TTC549 (cell line): ENCODE results near the gene SPATA17.

ENCODE experiments used
- FAIRE-seq: peaks from 2 replicates; lab custom pipeline; 2012; peaks lifted over from hg19 to GRCh38; lab: Jason Lieb, UNC

The SPATA17 gene, protein sequence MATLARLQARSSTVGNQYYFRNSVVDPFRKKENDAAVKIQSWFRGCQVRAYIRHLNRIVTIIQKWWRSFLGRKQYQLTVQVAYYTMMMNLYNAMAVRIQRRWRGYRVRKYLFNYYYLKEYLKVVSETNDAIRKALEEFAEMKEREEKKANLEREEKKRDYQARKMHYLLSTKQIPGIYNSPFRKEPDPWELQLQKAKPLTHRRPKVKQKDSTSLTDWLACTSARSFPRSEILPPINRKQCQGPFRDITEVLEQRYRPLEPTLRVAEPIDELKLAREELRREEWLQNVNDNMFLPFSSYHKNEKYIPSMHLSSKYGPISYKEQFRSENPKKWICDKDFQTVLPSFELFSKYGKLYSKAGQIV

DNA sequence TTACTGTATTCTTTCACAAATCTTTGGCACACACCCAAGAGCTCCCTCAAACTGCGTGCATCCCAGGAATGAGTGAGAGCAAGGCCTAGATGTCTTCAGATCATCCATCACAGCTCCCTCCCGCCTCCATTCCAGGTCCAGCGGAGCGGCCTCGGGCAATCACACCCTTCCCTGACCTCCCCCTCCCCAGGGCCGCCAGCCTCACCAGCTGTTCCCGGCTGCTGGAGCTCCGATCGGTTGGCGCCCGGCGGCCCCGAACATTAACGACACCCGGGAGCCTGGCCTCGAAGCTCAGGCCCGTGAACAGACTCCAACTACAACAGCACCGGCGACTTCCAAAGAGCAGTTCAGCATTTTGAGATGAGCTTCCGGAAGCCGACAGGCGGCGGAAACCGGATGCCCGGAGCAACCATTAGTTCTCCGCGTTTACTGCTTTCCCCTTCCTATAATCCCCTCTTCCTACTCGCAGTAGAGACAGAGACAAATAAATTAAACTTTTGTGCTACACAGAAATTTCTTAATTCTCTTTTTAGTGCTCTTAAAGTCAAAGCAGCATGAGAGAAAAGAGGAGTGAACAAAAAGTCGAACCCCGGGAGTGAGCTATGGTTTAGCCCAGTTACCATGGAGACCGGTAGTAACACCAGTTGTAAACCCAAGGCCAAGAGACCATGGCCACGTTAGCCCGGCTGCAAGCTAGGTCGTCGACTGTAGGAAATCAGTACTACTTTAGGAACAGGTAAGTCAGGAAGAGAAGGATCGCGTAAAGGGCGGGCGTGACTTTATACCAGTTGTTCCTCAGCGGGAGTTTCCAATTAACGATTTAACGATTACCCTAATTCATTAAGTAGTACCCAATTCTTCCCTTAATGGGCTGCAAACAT lies at the start of gene SPATA17, which contains the start of gene GPATCH2:
Gene SPATA17, plus strand, starts transcription at position 634 of the 881 bp plus-strand sequence. Its CDS starts 35 bp downstream, at position 669.
Gene GPATCH2, minus strand, starts transcription at position 380 of the 881 bp plus-strand sequence. Its CDS starts 119 bp downstream, at position 261.
- FAIRE-seq: peak; percentile 85

DNA sequence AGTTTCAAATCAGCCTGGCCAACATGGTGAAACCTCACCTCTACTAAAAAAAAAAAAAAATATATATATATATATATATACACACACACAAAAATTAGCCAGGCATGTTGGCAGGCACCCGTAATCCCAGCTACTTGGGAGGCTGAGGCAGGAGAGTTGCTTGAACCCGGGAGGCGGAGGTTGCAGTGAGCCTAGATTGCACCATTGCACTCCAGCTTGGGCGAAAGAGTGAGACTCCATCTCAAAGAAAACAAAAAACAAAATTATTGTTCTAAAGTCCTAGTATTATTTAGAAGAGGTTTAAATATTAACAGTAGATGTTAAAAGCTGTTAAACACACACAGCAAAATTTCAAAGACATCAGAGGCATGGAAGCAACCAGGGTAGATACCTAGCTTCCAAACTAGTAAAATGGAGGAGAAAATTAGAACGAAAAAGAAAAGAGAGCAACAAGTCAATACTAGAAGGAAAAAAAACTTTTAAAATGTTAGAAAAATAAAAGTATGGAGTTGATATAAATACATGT lies 46.8 kb upstream of the SPATA17 start:
- peak; percentile 15 for FAIRE-seq

DNA sequence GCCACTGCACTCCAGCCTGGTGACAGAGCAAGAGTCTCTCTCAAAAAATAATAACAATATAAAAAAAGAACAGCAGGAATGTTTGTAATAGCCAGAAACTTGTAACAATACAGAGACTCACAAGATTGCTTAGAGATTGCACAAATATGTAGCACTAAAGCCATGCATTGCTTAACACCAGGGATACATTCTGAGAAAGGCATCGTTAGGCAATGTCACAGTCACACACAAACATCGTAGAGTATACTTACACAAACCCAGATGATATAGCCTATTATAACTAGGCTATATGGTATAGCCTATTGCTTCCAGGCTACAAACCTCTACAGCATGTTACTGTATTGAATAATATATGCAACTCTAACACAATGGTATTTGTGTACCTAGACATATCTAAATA lies 45.6 kb upstream of the SPATA17 start:
- no peak for FAIRE-seq

DNA sequence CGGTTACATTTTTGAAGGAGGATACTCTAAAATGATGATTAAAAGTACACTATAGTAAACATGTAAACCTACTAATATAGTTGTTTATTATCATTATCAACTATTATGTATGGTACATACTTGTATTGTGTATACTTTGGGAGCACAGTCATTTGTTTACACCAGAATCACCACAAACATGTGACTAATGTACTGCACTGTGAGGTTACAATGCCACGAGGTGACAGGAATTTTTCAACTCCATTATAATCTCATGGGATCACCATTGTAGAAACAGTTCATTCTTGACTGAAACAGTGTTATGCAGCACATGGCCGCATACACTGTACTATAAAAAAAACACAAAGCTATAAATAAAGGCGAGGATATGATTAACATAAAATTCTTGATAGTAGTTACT lies 44.6 kb upstream of the SPATA17 start:
- no peak for FAIRE-seq

DNA sequence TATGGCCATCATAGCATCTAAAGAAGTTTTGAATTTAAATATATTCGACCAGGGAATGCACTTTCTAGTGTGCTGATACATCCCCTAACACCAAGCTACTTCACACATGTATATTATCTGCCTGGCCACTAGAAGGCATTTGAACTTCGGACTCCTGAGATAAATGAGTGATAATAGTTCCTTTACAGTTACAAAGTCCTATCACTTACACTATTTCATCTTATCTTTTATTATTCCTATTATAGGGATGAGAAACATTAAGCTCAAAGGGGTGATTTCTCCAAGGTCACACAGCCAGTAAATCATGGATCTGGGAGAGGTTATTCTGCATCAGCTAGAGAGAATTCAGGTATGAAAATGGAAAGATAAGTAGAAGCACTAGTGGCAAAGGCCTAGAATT lies 40.5 kb upstream of the SPATA17 start:
- no peak for FAIRE-seq

DNA sequence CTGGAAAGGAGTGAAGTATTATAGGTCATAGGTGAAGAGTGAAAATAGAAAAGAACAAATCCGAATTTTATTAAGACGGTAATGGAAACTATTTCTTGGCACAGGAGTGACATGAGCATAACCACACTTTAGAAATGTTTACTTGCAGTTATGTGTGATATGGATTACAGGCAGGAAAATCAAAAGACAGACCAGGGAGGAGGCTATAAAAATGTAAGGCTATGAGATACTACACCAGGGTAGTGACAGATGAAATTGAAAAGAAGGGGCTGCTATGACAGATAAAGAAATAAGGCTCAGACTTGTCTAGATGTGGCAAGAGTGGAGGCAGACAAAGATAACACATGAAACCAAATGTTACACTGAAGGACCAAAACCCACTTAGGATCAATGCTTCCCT lies 32.0 kb upstream of the SPATA17 start:
- FAIRE-seq: no peak

DNA sequence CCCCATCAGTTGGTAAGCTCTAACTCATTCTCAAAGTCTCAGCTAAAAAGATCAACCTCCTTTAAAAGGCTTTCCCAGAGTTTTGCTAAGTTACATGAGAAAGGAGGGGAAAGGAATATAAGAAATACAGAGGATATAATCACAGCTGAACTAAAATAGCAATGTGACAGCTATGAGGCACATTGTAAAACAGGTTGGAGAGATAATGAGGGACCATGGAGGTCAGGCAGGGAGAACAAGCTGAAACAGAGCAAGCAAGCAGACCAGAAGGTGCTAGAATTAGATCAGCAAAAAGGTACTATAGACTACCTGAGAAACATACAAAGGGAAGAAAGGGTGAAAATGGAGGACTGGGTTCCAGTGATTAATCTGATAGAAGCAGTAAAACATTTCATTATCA lies 28.8 kb upstream of the SPATA17 start:
- no peak for FAIRE-seq

DNA sequence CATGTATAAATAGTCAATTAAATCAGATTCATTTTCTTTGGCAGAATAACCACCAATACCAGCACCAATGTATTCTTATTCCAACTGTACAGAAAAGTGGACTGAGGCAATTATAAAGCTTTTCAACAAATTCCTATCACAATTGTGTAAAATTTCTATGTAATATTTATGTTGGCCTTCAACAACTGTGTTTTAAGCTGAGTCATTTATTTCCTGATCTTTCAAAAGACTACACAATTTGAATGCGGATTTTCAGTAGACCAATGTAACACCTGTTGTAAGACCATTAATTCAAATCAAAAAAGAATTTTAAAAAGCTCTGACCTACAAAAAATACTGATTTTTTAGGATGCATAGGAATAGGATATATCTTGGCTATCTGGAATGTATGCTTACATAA lies 25.8 kb upstream of the SPATA17 start:
- FAIRE-seq: peak; percentile 15

DNA sequence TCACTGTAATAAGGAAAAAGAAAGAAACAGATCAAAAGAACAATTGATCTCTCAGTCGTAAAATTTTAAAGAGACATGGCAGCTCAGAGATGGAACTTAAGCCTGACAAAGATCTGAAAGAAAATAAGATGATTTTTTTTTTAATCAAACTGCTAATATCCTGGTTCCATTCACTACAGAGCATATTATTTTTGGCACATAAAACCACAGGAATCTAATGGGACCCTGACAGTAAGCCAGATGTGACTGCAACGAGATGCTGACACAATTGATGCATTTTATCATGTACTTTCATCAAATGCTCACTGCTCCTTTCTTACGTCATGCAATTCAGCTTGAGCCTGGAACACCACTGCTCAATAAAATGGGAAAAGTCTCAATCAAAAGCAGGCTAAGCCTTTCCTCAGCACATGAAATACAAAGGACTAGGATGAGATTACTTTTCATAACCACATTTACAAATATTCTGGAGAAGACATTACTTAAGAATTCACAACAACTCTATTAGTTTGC lies 16.9 kb upstream of the SPATA17 start:
- no peak for FAIRE-seq

DNA sequence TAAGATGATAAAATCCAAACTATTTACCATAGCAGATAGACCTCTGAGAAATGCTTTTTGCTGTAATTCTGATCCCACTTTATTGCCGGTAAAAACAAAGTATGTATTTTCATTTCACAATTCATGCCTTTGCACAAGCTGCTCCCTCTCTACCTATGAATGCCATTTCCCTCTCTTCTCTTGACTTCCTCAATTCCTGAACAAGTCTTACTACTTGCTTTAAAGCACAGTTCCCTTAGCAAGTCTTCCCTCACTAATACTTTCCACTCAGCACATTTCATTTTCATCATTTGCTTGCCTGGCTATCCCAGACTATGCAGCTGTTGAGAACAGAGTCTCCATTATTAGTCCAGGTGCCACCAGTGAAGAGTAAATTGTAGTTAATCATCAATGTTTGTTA lies 14.0 kb upstream of the SPATA17 start:
- FAIRE-seq: no peak

DNA sequence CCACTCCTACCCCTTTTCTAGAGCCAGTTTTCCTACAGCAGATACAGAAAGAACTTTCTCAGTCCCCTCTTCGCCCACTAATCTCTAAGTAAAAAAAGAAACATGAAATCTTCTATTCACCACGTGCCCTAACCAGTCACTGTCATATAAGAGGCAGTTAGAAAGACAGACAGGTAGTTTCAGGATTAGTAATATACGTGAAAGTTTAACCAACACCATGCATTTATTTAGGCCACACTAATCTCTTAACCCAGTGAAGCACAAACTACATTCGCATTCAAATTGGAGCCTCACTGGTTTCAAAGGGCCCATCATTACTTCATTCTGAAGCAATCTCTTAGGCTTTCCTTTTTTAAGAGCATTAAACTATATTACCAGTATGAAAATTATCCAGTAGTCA lies 10.3 kb upstream of the SPATA17 start:
- FAIRE-seq: no peak

DNA sequence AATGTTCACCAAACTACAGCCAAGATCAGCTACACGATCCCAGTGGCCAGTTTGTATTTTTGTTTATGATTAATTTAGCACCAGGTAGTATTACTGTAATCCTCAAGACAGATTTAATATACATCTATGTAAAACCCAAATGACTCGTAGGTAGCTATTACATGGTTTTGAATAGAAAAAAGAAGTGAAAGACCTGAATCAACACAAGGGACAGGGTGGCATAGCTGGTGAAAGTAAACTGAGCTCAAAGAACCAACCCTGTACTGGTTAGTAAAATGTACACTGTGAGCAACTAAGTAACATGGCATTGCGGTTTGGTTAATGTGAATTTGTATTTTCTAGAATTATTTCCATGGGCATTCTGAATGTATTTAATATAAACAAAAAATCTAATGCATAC lies 9.1 kb upstream of the SPATA17 start:
- no peak for FAIRE-seq

DNA sequence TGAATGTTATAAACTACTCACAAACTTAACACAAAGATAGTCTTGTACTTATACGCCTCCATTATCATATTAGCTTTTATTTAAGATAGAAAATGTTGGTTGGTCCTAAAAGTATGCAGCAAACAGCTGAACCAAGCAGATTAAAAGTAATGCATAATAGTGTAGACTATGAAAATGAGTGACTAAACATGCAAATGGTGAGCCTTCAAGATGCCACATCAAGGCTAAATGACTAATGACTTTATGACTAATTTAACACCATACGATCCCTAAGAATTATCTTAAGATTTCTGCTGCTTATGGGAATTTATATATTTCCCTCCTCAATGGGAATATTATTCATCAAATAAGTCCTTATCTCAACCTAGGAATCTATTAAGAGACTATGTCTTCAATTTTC lies 4.8 kb upstream of the SPATA17 start:
- FAIRE-seq: no peak

DNA sequence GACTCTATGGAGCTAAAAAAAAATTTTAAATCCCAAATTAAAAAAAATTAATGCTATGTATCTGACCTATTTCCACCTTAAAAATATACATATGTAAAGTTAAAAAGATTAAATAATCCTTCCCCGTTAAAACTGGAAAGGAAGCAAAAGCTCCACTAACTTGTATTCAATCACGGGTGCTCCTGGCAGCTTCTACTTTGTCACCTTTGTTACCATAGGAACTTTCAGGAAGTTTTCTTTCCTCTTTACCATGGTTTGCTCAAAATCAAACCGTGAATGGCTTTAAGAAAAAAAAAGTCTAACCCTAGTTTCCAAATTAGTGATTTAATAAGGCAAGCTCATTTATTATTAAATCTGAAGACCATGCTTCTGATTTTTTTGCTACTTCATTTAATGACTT lies 3.7 kb upstream of the SPATA17 start:
- FAIRE-seq: no peak

DNA sequence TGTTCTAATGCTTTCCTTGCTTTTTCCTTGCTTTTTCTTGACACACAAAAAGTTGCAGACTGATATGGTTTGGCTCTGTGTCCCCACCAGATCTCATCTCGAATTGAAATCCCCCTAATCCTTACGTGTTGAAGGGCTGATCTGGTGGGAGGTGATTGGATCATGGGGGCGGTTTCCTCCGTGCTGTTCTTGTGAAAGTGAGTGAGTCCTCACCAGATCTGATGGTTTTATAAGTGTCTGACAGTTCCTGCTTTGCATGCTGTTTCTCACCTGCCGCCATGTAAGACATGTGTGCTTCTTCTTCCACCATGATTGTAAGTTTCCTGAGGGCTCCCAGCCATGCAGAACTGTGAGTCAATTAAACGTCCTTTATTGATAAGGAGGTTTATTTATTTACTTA lies 11.3 kb downstream of the SPATA17 start:
- no peak for FAIRE-seq

DNA sequence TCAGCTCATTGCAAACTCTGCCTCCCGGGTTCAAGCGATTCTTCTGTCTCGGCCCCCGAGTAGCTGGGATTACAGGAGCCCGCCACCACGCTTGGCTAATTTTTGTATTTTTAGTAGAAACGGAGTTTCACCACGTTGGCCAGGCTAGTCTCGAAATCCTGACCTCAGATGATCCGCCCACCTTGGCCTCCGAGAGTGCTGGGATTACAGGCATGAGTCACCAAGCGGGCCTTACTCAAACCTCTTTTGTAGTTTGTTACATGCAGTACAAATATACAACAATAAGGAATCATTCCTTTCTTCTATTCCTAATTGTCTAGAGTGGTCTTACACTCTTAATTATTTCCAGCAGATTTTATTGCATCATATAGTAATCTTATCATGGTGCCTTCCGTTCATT lies 16.6 kb downstream of the SPATA17 start:
- FAIRE-seq: no peak

DNA sequence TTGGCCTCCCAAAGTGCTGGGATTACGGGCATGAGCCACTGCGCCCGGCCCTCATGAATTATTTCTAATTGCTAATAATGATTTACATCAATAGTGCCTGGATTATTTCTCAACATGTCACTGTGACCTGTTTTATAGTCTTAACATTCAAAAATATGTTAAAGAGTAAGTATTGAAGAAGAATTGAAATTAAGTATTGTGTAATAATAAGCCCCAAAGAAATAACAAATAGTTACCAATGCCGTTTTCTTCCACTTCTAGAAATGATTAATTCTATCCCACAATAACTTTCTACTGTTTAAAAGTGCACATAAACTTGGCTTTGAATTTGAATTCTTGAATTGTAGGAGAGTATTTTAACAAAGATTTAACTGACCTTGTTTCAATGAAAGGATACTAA lies 19.5 kb downstream of the SPATA17 start:
- peak; percentile 75 for FAIRE-seq

DNA sequence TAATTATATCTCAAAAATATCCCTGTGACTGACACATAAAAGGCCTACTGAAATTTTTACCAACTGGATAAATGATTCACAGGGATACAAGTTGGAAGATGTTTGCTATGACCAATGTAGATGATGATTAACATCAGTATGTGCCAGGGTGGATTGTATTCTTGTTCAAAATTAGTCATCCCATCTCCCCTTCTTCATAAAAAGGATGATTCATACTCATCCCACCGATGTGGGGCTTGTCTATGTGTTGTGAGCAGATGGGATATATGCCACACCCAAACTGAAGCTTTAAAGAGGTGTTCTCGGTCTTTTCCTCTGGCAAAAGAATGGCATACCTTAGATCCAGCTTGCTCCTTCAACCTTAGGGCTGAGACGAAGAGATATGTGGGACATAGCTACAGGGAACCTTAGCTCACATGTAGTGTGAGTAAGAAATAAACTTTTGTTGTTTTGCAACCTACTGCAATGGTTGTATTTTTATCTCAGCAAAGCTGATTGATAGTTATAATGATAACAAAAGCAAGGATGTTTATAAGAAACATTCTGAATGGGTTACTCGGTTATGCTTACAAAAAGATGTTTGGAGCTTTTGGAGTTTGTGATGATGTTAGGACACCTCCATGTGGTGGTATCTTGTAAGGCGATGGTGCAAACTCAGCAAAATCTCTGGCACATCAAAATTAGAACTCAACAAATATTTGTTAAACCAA lies 29.4 kb downstream of the SPATA17 start:
- FAIRE-seq: peak; percentile 84

DNA sequence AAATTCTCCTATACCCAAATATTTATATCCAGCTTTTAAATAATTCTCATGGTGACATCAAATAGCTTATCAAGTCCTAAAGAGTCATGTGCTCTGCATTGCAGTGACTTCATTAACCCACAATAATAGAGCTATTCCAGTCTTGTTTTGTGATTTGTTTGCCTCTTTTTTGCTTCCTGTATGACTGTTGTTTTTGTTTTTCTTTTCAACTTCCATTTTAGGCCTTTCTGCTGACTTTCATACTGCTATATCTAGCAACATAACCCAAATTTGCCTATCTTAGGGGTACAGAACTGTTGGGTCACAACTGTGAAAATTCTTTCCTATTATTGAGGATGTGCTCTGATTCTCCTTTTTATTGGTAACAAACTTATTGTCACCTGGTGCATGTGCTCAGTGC lies 30.3 kb downstream of the SPATA17 start:
- FAIRE-seq: no peak

DNA sequence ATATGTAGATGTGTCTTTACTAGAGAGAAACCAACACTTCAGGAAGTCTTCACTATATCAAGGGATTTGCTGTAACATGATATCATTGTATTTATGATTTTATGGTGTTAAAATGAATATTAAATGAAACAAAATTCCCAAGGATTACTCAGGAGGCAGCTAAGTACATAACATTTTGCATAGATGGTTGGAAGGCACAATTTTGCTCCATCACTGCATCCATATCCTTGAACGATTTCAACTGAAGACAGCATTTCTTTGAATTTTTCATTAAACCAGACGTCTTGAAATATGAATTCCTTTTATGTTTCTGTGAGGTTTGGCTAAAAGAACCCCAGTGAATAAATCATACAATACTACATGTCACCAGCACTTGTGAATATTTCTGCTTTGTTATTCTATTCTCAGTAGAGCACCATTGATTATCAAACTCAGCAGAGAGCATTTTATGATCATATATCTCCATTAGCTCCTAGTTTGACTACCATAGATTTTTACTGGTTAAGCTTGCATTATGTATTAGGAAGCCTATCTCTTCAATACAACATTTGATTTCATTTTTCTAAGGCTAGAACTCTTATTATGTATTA lies 37.3 kb downstream of the SPATA17 start:
- no peak for FAIRE-seq

DNA sequence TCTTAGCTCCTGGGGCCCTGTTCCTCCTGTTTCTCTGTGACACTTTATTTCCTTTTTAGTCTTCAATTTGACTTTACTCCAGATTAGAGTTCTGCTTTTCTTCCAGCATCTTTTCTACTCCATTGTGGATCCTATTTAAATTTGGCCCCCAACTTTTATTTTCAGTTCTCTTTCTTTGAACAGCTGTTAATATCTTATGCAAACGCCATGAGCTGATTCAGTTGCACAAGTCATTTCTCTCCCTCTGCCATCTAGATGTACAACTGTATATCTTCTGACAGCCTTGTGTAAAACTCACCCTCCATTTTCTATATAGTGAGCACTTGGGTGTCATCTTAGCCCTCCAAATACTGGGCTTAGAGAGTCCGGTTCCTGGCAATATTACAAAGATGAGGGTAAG lies 42.2 kb downstream of the SPATA17 start:
- no peak for FAIRE-seq
